GM18867 (cell line): ENCODE data around the gene MCF2L.

Experiments used
- ATAC-seq: cut with Tn5 transposase; IDR thresholded peaks from one replicate; pipeline ENCODE4 v1.9.1; 2021; ENCODE audit warnings: mild to moderate bottlenecking, moderate library complexity; ENCODE audit not compliant: unreplicated experiment

Gene MCF2L

GRCh38 chr13:112943309-112944125 is 25.5 kb upstream of the MCF2L start:
- peak; percentile 34 for ATAC-seq

- ATAC-seq: no peak
Measured at GRCh38 chr13:112947796-112948195, 21.2 kb upstream of the MCF2L start.

- ATAC-seq: no peak
Measured at GRCh38 chr13:112951674-112952371, 17.2 kb upstream of the MCF2L start.

- ATAC-seq: no peak
Measured at GRCh38 chr13:112952759-112953551, 16.1 kb upstream of the MCF2L start.

- no peak for ATAC-seq
Measured at GRCh38 chr13:112953591-112954487, 15.2 kb upstream of the MCF2L start.

- no peak for ATAC-seq
Measured at GRCh38 chr13:112954488-112955270, 14.3 kb upstream of the MCF2L start.

- no peak for ATAC-seq
Measured at GRCh38 chr13:112955271-112955937, 13.6 kb upstream of the MCF2L start.

- no peak for ATAC-seq
Measured at GRCh38 chr13:112955956-112956355, 13.1 kb upstream of the MCF2L start.

GRCh38 chr13:112956571-112957294 is 12.3 kb upstream of the MCF2L start:
- no peak for ATAC-seq

- ATAC-seq: no peak
Measured at GRCh38 chr13:112957295-112957677, 11.7 kb upstream of the MCF2L start.

- ATAC-seq: no peak
Measured at GRCh38 chr13:112958127-112958989, 10.7 kb upstream of the MCF2L start.

GRCh38 chr13:112959206-112959605 is 9.8 kb upstream of the MCF2L start:
- no peak for ATAC-seq

- no peak for ATAC-seq
Measured at GRCh38 chr13:112959701-112960542, 9.1 kb upstream of the MCF2L start.

- no peak for ATAC-seq
Measured at GRCh38 chr13:112960706-112961105, 8.3 kb upstream of the MCF2L start.

- no peak for ATAC-seq
Measured at GRCh38 chr13:112961457-112962369, 7.3 kb upstream of the MCF2L start.

GRCh38 chr13:112962396-112962795 is 6.6 kb upstream of the MCF2L start:
- ATAC-seq: no peak
